Stimulated activated CD4-positive, alpha-beta T cell treated with anti-CD3 and anti-CD28 coated beads, Interleukin-4, amount 100 ng/mL, for 4 hours (primary cell): ENCODE results near the gene HIVEP3.

ENCODE experiments used
- DNase-seq, 2 experiments: peaks; one replicate each; pipeline ENCODE4 v3.0.0-alpha.2; 2020

Gene HIVEP3

GRCh38 chr1:41642922-41643821 is 275.6 kb downstream of the HIVEP3 start:
- no peak for DNase-seq

- no peak for DNase-seq
These were observed 276.7 kb downstream of the HIVEP3 start for GRCh38 chr1:41641941-41642527.

DNA sequence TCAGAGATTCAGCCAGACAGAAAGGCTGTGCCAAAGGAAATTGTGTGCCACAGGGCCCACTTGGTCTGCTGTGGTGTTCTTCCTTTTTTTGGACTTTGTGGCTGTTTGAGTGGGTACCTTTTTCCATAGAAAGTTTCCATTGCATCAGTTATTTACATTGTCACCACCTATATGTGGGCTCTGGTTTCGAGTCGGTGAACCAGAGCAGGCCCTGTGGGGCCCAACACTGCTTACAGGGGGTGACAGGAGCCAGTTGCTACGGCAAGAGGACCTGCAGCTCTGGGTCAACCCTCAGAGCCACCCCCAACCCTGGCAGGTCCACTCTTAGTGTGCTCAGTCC is 277.3 kb downstream of the HIVEP3 start:
- peak in 1 of 2 experiments; percentile 28 for DNase-seq

GRCh38 chr1:41640756-41641474 is 277.8 kb downstream of the HIVEP3 start:
- no peak for DNase-seq

- peak in 1 of 2 experiments; percentile 31 for DNase-seq
These were observed 278.5 kb downstream of the HIVEP3 start for GRCh38 chr1:41640141-41640751.

DNA sequence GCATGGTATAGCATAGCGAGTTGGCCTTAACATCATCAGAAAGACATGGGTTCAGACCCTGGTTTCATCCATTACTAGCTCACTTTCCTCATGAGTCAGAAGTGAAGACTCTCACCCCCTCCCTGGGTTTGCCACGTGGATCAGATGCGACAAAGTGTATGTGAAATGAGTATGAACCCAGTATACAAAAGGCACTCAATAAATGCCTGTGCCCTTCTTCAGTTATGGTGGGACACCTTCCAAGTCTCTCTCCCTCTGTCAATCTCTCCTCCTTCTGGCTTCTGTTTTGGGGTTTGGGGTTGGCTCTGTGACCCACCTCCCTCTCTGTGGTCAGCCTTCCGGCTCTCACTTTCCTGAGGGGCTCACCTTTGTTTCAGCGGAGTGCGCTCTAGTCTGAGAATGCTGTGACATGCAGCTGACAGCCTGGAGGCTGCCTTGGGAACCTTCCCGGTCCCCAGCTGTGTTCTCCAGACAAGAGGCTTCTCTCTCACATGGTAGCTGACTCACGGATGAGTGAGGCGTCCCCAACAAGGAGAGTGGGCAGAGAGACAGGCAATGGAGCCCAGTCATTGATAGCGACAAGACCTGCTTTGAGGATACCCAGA is 279.3 kb downstream of the HIVEP3 start:
- peak; percentile 43 to 75 for DNase-seq

DNA sequence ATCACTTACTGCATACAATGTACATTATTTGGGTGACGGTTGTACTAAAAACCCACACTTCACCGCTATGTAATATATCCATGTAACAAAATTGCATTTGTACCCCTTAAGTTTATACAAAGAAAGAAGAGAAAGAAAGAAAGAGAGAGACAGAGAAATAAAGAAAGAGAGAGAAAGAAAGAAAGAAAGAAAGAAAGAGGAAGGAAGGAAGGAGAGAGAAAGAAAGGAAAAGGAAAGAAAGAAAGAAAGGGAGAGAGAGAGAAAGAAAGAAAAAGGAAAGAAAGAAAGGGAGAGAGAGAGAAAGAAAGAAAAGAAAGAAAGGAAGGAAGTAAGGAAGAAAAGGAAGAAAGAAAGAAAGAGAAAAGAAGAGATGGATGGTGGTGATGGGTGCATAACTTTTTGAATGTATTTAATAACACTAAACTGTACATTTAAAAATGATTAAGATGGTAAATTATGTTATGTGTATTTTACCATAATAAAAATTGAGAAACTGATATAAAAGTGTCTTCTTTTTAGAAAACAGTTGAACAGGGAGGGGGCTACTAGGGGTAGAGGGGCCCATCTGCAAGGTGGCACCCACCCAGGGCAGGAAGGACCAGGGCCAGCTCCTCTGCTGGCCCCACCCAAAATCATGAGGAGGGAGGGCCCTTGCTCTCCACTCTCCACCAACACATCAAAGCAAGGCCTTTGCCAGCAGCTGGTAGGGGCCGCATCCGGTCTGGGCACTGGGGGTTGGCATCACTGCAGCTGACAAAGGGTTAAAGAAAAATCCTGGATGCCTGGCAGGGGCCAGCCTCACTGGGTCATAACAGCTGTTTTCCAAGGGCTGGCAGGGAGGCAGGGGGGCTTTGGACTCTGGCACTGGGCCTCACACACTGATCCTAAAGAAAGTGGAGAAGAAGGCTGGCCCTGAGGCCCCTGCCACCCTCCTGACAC is 280.4 kb downstream of the HIVEP3 start:
- DNase-seq = no peak

- no peak for DNase-seq
These were observed 281.4 kb downstream of the HIVEP3 start for GRCh38 chr1:41637367-41637766.

GRCh38 chr1:41633764-41634163 is 285.0 kb downstream of the HIVEP3 start:
- DNase-seq = no peak

- DNase-seq = no peak
These were observed 285.7 kb downstream of the HIVEP3 start for GRCh38 chr1:41632781-41633575.

GRCh38 chr1:41631971-41632370 is 286.8 kb downstream of the HIVEP3 start:
- DNase-seq = no peak

DNA sequence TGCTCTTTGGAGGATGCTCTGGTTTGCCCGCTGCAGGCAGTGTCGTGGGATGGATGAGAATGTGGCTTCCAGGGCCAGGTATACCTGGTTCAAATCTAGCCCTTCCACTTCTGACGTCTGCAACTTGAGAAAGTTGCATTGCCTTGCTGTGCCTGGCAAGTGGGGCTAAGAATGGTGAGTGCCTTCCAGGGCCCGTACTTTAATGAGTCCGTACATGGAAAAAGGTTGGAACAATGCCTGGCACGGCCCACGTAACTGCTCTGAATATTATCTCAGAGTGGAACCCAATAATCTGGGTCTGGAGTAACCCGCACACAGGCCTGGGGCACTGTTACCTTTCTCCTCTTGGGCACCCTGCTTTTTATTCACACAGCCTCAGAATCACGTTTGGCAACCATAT is 287.6 kb downstream of the HIVEP3 start:
- no peak for DNase-seq

DNA sequence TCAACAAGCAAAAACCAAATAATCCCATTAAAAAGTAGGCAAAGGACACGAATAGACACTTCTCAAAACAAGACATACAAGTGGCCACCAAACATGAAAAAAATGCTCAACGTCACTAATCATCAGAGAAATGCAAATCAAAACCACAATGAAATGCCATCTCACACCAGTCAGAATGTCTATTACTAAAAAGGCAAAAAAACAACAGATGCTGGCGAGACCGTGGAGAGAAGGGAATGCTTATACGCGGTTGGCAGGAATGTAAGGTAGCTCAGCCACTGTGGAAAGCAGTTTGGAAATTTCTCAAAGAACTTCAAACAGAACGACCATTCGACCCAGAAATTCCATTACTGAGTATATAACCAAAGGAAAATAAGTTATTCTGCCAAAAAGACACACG is 289.2 kb downstream of the HIVEP3 start:
- DNase-seq = no peak

DNA sequence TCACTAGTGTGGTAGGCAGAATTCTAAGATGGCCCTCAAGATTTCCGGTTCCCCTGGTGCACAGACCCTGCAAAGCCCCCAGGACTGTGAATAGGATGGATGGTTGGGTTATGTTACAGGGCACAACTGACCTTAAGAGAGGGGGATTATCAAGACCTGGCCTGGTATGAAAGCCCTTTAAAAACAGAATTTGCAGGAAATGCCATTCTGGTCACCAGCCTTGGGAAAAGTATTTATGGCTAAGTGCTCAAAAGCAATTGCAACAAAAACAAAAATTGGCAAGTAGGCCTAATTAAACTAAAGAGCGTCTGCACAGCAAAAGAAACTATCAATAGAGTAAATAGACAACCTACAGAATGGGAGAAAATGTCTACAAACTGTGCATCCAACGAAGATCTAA is 289.6 kb downstream of the HIVEP3 start:
- no peak for DNase-seq

- no peak for DNase-seq
These were observed 291.0 kb downstream of the HIVEP3 start for GRCh38 chr1:41627491-41628280.

DNA sequence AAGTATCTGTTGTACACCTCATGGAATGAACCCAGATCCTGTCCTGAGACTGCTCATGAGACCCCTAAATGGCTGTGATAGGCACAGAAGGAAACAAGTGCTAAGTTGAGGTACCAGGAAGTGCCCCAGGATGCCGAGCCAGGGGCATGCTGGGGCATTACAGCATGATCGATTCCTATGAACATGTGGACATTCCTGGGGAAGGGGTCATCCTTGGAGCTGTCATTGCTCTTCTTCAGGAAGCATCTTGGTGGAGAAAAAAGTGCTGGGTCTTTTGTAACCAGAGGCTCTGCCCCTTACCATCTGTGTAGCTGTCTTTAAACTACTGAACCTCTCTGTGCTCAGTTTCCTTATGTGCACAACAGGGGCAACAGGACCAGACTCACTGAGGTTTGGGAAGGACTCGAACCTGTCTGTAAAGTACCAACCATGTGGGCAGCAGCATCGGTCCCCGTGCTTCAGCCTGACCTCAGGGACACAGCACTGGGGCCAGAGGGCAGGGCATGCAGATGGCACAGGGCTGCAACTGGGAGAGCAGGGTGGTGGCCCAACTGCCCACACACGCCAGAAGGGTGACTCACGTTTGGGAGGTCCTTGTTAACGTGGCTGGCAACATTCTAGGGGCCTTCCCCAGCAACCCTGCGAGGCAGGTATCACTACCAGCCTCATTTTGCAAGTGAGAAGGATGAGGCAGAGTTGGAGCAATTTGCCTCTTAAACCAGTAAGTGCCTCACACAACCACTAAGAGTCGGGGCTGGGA is 291.9 kb downstream of the HIVEP3 start:
- peak; percentile 43 to 63 for DNase-seq

DNA sequence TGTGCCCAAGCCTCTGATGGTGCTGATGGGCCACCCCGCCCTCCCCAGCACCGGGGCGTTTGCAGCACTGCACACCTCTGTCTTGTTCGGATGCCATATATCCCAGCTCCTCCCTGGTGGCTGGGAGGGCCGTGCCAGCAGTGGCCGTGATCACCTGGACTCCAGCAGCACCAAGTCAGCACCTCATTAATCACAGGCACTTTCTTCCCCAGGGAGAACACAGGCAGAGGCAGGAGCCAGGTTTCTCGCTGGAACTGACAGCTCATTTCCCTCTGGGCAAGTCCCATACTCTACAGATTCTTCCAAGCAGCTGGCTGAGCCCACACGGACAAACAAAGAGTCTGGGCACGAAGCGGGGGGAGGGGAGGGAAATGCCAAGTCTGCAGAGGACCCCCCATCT is 292.6 kb downstream of the HIVEP3 start:
- DNase-seq = no peak

DNA sequence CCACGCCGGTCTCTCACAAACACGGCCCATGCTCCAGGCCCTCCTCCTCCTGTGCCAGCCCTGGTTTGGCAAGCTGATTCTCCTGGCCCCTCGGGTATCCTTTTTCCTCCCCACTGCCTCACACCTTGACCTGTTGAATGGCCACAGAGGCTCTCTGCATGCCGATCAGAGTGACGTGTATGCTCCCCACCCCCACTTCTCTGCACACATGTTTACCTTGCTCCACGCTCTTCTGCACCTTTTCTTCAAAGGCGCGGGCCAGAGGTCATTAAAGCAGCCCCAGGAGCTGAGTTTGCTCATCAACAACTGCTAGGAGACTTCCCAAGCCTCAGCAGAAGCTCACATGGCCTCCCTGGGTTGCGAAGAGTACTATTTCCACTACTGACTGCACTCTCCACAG is 295.0 kb downstream of the HIVEP3 start:
- DNase-seq = peak in 1 of 2 experiments; percentile 1
